GM11168 (cell line): ENCODE data around the gene TMEM145.

ENCODE experiments used
- in situ Hi-C: fragments of 300-500 bp; cut with MboI; formaldehyde crosslinking; loops from one replicate; pipeline ENCODE4 v1.12.0; 2022; ENCODE audit warnings: low sequenced_read_pairs; ENCODE audit not compliant: unreplicated experiment

Gene TMEM145

GRCh38 chr19:42353341-42354015, 40.4 kb downstream of the TMEM145 start:
- in situ Hi-C loops, result no loop called here

DNA sequence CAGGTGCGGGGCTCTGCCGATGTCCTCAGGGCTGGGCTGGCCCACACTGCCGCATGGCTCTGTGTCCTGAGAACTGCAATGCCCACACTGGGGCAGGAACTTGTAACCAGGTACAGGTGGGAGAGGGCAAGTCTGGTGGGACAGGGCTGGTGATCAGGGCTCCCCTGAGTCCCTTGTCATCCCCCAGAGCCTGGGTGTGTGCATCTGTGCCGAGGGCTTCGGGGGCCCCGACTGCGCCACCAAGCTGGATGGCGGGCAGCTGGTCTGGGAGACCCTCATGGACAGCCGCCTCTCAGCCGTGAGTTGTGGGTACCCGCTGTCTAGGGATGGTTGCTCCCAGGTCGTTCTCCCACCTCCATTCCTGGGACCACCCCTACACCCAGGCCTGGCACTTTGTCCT, 42.8 kb downstream of the TMEM145 start:
- in situ Hi-C loops, result no loop called here

- in situ Hi-C loops, result no loop called here
These were observed 43.6 kb downstream of the TMEM145 start for GRCh38 chr19:42356686-42357085.

GRCh38 chr19:42357290-42357689, 44.2 kb downstream of the TMEM145 start:
- in situ Hi-C loops, result no loop called here

DNA sequence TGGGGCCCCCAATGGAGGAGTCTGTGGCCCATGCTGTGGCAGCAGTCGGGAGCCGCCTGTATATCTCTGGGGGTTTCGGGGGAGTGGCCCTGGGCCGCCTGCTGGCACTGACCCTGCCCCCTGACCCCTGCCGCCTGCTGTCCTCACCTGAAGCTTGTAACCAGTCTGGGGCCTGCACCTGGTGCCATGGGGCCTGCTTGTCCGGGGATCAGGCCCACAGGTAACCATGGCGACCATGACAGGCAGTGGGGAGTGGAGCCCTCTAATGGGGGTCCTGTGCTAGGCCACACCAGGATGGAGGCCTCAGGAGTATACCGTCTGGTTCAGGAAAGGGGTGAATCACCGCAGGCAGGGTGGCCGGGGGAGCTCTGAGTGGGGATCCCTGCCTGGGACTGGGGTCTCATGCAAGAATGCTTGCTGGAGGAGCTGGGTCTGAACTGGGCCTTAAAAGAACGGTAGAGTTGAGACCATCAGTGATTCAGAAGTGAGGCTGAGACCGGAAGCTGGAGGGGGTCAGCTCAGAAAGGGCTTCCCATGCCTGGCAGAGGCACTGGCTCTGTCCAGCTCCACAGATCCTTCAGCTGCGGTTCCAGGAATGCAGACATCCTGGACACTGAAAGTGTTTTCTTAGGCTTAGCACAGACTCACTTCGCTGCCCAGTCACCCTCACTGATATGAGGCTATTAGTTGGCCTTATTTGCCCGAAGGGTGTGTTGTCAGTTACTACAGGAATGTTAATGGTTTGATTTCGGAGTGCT, 47.9 kb downstream of the TMEM145 start:
- in situ Hi-C loops, result no loop called here

DNA sequence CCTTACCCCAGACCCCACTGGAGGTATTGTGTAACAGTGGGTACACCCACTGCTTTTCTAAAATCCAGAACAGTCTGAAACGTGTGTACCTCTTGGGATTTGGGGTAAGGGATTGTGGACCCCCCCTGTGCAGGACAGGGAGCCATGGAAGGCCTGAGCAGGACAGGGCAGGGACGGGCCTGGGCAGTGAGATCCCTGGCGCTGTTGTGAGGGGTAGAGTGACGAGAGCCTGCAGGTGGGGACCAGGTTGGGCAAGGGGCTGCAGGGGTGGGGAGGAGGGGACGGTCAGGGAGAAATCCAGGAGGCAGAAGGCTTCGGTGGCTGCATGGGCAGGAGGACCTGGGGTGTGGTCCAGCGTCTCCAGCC, 48.4 kb downstream of the TMEM145 start:
- in situ Hi-C loops, result no loop called here

GRCh38 chr19:42362342-42362741, 49.2 kb downstream of the TMEM145 start:
- in situ Hi-C loops, result no loop called here

DNA sequence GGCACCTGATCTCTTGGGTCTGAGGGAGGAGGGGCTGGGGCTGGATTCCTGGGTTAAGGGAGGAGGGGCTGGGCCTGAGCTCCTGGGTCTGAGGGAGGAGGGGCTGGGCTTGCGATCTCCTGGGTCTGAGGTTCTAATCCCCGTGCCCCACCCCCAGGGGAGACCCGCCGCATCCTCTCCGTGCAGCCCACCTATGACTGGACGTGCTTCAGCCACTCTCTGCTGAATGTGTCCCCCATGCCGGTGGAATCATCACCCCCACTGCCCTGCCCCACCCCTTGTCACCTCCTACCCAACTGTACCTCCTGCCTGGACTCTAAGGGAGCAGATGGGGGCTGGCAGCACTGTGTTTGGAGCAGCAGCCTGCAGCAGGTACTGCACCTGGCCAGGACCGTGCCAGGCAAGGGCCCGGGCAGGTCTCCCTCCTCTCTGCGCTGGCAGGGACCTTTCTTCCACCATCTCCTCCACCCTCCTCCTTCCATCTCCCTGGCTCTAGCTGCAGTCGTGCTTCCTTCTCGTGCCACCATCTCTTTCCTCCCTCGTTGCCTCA, 49.9 kb downstream of the TMEM145 start:
- in situ Hi-C loops, result no loop called here

DNA sequence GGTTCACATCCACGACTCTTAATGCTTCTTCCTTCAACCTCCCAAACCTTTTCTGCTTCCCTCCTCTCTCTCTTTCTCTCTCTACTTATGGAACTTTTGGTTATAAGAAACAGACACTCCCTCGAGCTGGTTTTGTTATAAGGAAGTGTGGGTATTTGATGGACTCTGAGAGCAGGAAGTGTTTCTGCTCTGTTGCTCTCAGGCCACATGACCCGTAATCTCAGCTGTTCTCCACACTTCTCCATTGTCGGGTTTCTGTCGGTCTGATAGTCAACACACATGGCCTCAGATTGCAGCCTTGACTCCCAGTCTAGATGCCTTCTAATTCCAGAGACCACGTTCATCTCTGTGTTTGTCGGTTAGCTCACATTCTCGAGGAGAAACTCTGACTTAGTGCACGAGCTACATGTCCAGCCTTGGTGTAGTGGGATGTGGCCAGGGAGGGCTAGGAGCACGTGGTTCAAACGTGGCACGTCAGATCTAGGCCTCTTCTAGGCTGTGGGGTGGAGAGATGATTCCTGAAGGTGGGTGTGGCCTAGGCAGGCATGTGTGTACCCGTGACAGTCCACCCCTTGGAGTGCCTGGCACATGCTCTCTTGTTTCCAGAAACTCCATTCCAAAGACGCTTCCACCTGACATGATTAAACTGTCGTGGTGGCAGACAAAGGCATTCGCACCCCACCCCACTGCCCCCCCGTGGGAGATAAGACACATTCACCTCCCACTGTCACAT, 50.7 kb downstream of the TMEM145 start:
- in situ Hi-C loops, result no loop called here

GRCh38 chr19:42366673-42367072, 53.6 kb downstream of the TMEM145 start:
- in situ Hi-C loops, result no loop called here

GRCh38 chr19:42367929-42368328, 54.8 kb downstream of the TMEM145 start:
- in situ Hi-C loops, result no loop called here

GRCh38 chr19:42368360-42368759, 55.3 kb downstream of the TMEM145 start:
- in situ Hi-C loops, result no loop called here

GRCh38 chr19:42368765-42369164, 55.7 kb downstream of the TMEM145 start:
- in situ Hi-C loops, result no loop called here

- in situ Hi-C loops, result no loop called here
These were observed 56.4 kb downstream of the TMEM145 start for GRCh38 chr19:42369433-42370067.

GRCh38 chr19:42370068-42370520, 57.0 kb downstream of the TMEM145 start:
- in situ Hi-C loops, result no loop called here

DNA sequence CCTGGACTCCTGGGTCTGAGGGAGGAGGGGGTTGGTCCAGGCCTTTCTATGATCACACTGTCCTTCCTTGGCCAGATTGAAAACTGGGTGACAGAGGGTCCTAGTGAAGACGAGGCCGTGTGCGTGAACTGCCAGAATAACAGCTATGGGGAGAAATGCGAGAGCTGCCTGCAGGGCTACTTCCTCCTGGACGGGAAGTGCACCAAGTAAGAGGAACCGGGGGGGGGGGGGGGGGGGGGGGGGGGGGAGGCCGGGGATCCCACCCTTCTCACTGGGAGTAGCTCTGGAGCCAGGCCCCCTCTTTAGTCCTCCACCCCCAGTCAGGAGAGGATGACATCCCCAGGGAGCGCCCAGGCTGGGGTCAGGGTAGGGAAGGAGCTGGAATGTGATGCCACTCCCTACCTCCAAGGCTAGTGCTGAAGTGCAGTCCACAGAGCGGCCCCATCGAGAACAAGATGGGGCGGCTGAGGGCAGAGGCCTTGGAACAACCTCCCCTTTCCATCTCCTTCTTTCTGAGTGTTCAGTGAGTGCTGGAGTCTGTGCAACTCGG, 57.6 kb downstream of the TMEM145 start:
- in situ Hi-C loops, result no loop called here
